ENCODE data around the gene PRSS23. TPM values are rescaled to one million over a fixed set of nuclear protein-coding genes. Genes with fewer than 3 reads are reported as not detected.

The PRSS23 gene
- total RNA-seq, result 10 to 100 TPM in 3 of 4 donors, 1 to 10 TPM in 1; 2.3 to 17.8 (median 15.7) TPM
- polyA plus RNA-seq, result 1 to 10 TPM; 3.9 to 4.4 (median 4.0) TPM
- long read RNA-seq, donor 1, full-length matches to known transcripts, result 14 of 29 reads
- long read RNA-seq, donor 1, partial matches to known transcripts, result 0 of 29 reads
- long read RNA-seq, donor 1, other reads (novel, unspliced or antisense), result 15 of 29 reads
- long read RNA-seq, donor 2, full-length matches to known transcripts, result 7 of 518 reads
- long read RNA-seq, donor 2, partial matches to known transcripts, result 0 of 518 reads
- long read RNA-seq, donor 2, other reads (novel, unspliced or antisense), result 511 of 518 reads

GRCh38 chr11:86800076-86800959 lies at the start of gene PRSS23:
PRSS23 (plus strand) TSS chr11:86800542; CDS start chr11:86807644, 7,102 bp downstream.
- 2 to 3% (median 3%) methylated on average over 51 to 97 of the region's 97 CpGs for WGBS, 3 donors
- TF ChIP-seq CTCF (IDR thresholded peaks at IDR 0.05), result no peak
- peak within 1 kb of the TSS; percentile 82 for H3K27ac ChIP-seq

GRCh38 chr11:86753459-86753858 lies 46.9 kb upstream of the PRSS23 start:
- intact Hi-C loops (cut with DNase I), result no loop called here
- ATAC-seq, result no peak
- Histone ChIP-seq H3K36me3 (ENCODE audit: insufficient read depth in 1 of 2, low read depth in 1 of 2) (no peaks in the 10 kb centered on the region), H3K27me3 (ENCODE audit: insufficient read depth in 3 of 3, low read length in 2 of 3) (no peaks in the 10 kb centered on the region), H3K4me3 (no peak overlapping the region), H3K27ac (no peak overlapping the region), H3K9me3 (no peaks in the 10 kb centered on the region), H3K4me1 (no peaks in the 10 kb centered on the region)
- 69 to 80% (median 70%) methylated on average over 3 of the region's 3 CpGs for WGBS, 3 donors
- no peak for TF ChIP-seq CTCF (IDR thresholded peaks at IDR 0.05)
- no peak for DNase-seq

More at GRCh38 chr11:86800076-86800959, at the start of gene PRSS23:
- intact Hi-C loops (cut with DNase I), result loop anchor here (5.0 kb wide), 3 partner anchors 113 to 193 kb away; partner anchors contain the start of gene ME3 (in 2 of the 2)
- Histone ChIP-seq H3K4me3 (peak within 1 kb of the TSS; percentile 78), H3K27me3 (ENCODE audit: insufficient read depth in 3 of 3, low read length in 2 of 3) (no peaks in the 10 kb centered on the region), H3K4me1 (peaks cover 15% of the 10 kb centered on the region), H3K36me3 (ENCODE audit: insufficient read depth in 1 of 2, low read depth in 1 of 2) (no peaks in the 10 kb centered on the region), H3K9me3 (no peaks in the 10 kb centered on the region)
- DNase-seq (peak; percentile 73 to 84), ATAC-seq (peak; percentile 87 to 92 (median 89))

- no peaks in the 10 kb centered on the region for H3K9me3 ChIP-seq
- intact Hi-C loops (cut with DNase I), result no loop called here
- no peaks in the 10 kb centered on the region for H3K36me3 ChIP-seq (ENCODE audit: insufficient read depth in 1 of 2, low read depth in 1 of 2)
- no peak for DNase-seq
- TF ChIP-seq CTCF (IDR thresholded peaks at IDR 0.05), result no peak
- no peaks in the 10 kb centered on the region for H3K4me1 ChIP-seq
- H3K27ac ChIP-seq, result no peak overlapping the region
- no peak overlapping the region for H3K4me3 ChIP-seq
- ATAC-seq, result no peak
- no peaks in the 10 kb centered on the region for H3K27me3 ChIP-seq (ENCODE audit: insufficient read depth in 3 of 3, low read length in 2 of 3)
Measured at GRCh38 chr11:86755146-86755545, 45.2 kb upstream of the PRSS23 start.

GRCh38 chr11:86758171-86758570 lies 42.2 kb upstream of the PRSS23 start:
- Histone ChIP-seq H3K36me3 (ENCODE audit: insufficient read depth in 1 of 2, low read depth in 1 of 2) (no peaks in the 10 kb centered on the region), H3K4me3 (no peak overlapping the region), H3K27me3 (ENCODE audit: insufficient read depth in 3 of 3, low read length in 2 of 3) (no peaks in the 10 kb centered on the region), H3K9me3 (no peaks in the 10 kb centered on the region), H3K4me1 (no peaks in the 10 kb centered on the region), H3K27ac (no peak overlapping the region)
- DNase-seq (no peak), ATAC-seq (no peak)
- no peak for TF ChIP-seq CTCF (IDR thresholded peaks at IDR 0.05)
- 89 to 96% (median 90%) methylated on average over 1 of the region's 1 CpG for WGBS, 3 donors
- intact Hi-C loops (cut with DNase I), result no loop called here

All from psoas muscle (tissue), 8 donors.